GM19372 (cell line): ENCODE results near the gene OSR1.
"Not testable (repeated sequence)": the region's sequence is repeated elsewhere in the genome, so short reads cannot be mapped to it uniquely, and the experiment has no call there.

Experiments used
- ATAC-seq: cut with Tn5 transposase; IDR thresholded peaks from one replicate; pipeline ENCODE4 v1.9.1; 2021; ENCODE audit warnings: mild to moderate bottlenecking, low read depth, moderate library complexity; ENCODE audit not compliant: unreplicated experiment

OSR1 gene

DNA sequence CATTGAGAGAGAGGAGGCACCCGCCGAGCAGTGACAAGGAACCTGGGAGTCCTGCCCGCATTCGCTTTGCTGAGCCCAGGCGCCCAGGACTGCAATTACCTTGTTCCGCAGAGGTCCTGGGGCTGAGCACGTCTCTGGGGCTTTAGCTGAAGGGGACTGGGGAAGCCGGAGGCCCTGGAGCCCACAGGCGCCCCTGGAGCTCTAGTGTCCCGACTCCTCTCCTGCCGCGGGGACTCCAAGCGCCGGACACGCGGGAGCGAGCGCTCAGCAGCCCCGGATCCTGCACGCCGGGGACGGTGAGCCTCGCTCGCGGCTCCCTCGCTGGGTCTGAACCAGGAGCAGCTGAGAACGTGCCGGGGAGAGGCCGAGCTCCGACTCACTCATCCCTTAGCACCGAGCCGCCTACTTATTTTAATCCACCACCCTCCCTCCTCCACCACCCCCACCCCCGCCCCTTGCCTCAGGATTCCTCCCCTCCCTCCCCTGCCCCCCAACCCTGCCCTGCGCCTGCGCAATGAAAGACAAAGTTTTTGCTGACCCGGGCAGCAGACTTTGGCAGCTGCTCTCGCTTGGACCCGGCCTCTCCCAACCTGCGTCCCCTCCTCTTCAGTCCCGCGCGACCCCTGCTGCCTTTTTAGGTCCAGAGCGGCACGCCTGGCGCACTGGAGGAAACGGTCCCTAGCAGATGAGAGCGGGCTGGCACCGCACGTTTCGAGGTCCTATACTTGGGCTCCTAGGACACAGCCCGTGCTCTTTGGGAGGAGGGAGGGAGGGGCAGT, at the start of gene OSR1:
TSS of gene OSR1 (minus strand) at position 382 of the 779 bp plus-strand sequence. CDS start 4,818 bp downstream, outside the sequence.
- ATAC-seq, result no peak

DNA sequence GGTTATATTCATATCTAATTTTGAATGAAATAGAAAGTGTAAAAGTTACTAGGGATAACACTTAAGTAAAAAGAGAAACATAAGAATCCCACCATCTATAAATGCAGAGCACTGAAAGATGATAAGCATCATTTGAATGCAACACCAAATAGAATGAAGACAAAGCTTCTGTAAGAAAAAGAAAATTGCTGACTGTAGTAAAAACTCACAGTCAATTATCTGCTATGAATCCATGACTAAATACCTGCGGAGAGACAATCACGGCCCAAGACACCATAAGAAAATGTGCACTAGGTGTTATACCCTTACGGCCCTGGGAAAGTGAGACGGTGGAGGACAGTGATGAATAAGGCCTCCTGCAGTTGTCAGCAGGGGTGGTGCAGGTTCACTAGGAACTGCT, 45.4 kb upstream of the OSR1 start:
- no peak for ATAC-seq

DNA sequence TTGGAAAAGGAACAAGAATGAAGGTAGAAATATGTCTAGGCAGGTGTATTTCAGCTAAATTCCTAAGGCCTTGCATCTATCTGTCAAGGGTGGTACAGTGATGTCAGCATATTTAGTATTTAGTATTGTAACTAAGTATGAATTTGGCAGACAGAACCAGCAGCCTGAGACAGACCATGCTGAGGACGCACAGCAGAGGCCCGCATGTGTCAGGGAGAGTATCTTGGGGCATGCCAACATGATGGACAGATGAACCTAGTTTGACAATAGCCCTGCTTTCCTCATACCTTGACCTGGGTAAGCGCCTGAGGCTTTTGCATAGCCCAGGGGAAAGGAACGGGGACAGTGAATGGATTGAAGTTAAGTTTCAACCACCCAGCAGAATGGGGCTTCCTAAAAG, 33.8 kb upstream of the OSR1 start:
- no peak for ATAC-seq

DNA sequence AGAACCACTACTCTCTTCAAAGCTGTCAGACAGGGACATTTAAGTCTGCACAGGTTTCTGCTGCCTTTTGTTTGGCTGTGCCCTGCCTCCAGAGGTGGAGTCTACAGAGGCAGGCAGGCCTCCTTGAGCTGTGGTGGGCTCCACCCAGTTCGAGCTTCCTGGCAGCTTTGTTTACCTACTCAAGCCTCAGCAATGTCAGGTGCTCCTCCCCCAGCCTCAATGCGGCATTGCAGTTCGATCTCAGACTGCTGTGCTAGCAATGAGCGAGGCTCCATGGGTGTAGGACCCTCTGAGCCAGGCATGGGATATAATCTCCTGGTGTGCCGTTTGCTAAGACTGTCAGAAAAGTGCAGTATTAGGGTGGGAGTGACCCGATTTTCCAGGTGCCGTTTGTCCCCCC, 31.0 kb upstream of the OSR1 start:
- ATAC-seq, result not testable (repeated sequence)

DNA sequence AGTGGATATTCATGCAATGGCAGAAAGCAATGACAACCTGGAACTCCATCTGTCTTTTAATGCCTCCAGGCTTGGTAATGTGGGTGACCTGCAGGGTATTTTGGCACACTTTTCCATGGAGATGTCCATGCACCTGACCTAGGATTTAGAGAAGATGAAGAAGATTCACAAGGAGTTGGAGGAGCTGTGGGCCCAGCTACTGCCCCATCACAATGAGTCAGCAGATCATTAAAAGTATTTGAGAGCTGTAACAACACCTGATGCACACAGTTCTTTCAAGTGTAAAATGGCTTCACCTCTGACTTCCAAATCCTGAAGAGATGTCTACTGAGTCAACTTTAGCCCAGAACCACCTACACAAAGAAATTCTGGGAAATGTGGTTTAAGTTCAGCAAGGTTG, 22.1 kb upstream of the OSR1 start:
- no peak for ATAC-seq

DNA sequence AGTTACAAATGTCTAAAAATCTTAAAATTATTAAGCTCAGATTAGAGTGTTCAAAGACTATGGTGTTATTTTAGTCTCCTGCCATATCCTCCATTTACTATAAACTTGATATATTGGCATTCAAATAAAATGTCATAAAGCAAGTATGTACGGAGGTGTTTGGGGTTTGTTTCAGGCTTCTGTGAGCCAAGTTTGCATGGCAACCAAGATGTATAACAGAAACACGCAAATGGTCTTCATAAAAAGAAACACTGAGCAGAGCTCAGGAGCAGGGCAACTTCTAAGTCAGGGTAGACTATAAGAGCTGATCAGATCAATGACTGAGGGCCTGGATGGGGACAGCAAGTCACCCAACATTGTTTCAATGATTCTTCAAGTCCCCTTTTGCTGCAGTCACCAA, 20.5 kb upstream of the OSR1 start:
- no peak for ATAC-seq

DNA sequence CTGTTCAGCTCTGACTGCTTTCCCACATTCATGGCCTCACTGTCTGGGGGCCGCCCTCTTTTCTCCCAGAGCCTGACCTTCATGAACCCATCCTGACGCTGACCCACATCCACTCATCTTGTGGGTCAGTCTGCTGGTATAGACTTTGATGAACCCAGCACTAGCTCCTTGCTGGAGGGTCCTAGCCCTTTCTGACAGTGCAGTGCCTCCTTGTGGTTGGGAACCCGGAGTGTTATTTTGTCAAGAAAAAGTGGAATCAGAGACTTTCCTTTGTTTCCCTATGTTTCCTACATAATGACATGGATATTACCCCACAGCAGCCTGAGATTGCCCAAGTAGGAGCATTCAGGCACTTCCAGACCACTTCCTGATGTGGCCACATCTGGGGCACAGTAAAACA, 19.3 kb upstream of the OSR1 start:
- no peak for ATAC-seq

DNA sequence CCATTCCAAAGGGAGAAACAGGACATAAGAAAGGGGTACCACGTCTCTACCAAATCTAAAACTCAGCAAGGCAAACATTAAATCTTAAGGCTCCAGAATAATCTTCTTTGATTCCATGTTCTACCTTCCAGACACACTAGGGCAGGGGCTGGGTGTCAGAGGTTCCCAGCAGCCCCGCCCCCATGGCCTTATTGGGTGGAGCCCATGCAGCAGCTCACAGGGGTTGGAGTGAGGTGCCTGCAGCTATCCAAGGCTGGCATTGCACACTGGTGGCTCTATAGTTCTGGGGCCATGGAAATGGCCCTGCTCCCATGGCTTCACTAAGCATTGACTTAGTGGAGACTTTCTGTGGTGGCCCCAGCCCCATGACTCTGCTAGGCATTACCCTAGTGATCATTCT, 14.9 kb upstream of the OSR1 start:
- ATAC-seq, result no peak

DNA sequence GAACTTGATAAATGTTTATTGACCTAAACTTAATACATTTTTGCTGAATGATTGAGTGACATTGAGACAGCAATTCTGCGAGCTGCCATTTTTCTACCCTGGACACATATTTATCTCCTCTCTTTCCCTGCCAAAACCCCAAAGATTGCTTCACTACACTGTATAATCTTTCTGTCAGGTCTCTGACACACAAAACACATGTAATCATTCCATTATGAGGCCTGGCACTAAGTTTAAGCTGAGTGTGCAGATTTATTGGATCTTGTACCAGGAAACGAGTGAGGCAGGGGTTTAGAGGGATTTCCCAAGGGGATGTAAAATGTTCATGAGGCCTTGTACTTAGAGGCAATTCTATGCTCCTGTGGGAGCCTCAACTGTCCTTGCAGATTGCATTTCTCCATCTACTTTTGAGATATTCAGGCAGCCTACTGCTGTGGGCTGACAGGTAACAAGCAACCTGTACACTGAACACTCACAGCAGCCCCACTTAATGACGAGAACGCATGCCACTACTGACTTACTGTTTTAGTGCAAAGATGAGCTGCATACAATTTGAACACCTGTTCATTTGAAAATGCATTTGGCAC, 13.7 kb upstream of the OSR1 start:
- ATAC-seq, result no peak

DNA sequence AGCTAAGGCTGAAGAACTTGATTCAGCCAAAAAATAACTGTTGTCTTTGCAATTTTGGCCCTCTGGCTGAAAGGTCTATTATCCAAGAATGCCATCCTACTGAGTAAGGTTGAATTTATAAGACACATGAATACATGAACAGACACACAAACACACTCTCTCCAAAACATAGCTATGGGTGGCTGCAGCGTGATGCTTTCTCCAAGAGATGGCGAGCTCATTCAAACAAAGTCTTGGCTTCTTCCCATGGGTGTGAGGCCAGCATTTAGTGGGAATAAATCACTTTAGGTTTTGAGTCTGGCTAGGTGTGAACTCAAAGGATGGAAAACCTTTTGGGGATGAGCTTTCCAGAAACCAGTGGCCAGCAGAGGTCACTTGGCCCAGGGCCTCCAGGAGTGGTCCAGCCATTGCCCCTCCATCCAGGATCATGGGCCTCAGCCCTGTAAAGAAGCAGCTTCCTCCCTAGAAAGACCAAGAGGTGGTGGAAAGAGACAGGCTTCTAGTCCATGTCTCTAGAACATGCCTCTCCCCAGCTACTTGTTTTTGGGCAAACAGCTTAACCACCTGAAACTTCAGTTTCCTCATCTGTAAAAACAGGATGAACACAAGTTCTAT, 11.0 kb upstream of the OSR1 start:
- ATAC-seq, result no peak

DNA sequence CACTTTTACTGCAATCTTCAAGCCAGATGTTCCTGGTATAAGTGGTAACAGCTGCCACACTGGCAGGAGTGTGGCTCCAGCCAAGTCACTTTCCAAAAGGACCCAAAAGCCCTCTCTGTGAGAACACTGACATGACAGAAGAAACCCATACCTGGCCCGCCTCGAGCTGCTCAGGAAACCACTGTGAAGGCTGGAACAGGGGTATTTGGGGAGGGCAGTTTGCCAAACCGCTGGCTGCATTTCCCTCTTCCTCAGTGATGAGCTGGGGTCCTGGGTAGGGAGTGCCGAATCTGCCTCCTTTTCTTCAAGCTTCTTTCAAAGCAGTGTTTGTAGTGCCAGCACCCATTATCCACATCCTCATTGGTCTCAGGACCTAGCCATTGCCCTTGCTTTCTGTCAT, 10.3 kb upstream of the OSR1 start:
- no peak for ATAC-seq

DNA sequence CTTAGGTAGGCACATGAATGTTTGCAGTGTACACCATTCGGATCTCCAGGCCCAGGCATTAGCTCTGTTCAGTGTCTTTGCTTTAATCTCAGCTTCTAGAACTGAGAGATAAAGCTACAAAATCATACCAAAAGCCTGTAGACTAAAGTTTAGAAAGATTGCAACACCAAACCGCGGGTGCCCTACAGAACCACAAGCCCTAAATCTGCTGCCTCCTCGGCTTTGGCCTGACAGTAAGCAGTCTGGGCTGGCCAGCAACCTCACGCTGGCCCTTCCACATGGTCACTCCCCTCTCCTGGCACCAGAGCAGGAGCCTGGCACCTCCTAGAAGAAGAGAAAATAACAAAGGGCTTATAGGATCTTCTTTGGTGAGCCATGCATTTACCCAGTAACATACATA, 8.9 kb upstream of the OSR1 start:
- no peak for ATAC-seq

DNA sequence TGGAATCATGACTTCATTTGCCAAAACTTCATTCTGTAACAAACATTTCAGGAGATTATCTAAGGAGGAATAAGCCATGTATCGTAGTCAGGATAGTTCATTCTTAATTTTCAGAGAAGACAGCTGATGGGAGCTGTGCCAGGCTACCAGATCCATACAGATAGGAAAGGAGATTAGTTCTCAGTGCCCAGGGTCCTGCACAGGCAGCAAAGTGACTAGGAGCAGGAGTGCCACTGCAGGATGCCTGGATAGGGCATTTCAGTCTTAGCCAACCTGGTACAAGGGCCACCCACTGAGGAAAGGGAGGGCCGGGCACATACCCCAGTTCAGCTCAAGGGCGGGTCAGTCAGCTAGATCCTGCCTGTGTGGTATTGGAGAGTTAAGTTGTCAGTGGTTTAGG, 6.7 kb upstream of the OSR1 start:
- ATAC-seq, result no peak

DNA sequence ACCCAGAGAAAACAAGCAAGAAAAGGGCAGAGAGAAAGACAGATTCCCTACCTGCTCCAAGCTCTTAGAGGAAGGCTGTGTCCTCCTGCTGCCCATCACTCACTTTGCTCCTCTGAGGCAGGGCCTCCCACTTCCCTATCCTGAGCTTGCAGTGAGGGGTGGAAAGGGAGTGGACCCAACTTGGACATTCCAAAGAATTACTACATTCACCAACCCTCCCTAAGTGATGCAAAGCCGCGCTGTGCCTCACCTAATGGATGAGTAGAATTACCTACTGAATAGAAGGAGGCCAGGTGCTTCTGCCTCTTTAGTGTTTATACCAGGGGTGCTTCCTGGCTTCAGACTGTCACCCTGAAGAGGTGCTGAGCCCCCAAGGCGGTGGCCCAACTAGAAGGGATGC, 5.6 kb upstream of the OSR1 start:
- ATAC-seq, result no peak

DNA sequence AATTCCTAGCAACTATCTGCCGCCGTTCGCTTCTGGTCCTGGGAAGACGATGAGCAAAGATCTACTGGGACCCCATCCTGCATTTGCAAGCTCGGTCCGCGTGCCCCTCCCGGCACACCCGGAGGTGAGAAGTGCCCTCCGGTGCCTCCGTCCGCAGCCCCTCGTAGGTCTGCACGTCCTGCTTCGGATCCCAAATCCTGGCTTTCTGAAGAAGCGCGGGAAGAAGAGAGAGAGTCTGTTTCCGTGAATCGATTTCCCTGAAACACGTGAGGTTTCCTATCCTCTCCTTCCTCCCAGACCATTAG, 5.0 kb upstream of the OSR1 start:
- ATAC-seq, result no peak

DNA sequence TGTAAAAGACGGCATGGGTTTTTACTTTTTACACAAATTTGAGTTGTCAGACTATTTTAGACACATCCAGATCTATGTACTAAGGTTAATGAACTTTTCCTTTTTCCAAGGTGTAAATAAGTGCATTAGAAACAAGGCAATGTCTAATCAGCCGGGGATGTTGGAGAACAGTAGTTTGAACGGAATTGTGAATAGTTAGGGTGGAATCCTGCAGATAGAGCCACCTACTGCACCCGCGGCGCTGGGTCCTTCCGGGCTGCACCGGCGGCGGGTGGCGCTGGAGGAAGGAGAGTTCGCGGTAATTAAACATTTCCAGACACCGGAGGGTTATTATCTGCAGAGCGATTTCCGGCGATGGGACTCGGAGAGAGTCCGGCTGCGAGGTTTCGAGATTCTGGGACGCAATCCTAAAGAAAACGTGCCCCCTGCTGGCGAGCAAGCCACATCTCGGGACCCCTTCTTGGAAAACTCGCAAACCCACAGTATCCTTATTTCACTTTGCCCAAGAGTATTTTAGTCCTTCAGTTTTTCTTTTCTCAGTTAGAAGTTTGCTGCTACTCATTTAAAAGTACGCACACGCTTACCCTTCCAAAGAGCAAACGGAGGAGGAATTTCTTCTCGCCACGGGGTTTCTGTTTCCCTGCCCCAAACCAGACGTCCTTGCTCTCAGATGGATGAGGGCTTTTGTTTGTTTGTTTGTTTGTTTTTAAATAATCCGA, 4.5 kb upstream of the OSR1 start:
- peak; percentile 24 for ATAC-seq

DNA sequence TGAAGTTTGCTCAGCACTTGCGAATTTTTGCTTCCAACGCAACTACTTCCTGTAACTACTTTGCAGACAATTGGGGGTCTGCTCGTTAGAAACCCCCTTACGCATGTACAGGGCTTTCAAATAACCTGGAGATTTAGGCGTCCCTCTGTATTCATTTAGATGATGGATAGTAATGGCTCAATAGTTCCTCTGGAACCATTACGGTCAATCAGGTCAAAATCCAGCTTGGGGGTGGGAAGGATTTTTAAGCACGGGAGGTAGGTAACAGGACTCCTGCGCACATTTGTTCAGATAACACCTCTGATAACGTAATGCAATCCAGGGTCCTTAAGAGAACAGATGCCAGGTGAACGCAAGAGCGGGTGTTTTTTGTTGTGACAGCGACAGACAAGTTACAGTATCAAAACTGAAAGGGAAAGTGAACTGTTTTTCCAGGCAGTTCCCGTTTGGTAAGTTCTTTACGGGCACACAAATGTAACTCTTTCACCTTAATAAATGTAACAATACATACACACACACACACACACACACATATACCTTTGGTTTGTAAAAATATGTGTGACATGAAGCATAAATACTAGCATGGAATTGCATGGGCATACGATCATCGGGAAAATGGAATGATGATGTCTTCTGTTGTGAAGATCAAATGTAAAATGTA, 3.8 kb upstream of the OSR1 start:
- ATAC-seq, result no peak

DNA sequence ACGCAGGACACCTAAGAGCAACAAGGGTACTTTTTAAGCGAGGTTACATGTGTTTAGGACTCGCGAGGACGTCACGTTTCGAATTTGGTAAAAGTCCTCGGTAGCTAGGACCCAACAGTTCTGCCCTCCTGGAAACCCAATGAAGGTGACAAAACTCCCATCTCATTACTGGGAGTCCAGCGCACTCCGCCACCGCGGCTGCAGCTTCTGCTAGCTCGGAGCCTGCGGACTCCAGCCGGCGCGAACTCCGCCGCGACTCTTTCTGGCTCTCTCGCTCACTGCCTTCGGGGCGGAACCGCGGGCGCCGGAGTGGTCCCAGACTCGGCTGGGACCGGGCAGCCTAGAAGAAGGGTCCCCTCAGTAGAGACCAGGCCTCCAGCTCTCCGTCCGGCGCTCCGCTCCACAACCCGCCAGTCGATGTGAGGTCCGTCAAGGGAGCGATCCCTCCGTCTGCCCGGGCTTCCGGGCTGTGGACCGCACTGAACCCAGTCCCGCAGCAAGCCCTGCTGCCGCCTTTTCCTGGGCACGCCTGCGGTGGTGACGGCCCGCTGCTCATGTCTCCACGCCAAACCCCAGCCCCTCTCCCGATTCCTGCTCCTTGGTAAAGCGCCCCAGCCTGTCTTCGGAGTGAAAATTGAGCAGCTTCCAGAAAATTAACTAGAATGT, 3.0 kb upstream of the OSR1 start:
- ATAC-seq, result no peak

DNA sequence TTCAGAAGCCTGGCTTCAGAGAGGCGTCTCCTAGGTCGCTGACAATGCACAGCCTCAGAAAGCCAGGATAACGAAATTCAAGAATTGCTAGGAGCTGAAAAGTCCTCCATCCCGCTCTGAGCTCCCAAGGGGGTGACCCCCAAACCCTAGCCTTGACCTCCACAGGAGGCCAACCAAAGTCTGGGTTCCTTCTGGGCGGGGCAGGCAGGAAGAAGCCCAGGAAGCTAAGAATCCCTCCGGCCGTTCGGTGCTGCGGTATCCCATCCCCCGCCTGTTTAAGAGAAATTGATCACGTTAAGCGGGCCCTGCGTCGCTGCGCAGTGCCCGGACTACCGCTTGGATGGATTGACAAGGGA, 2.5 kb upstream of the OSR1 start:
- no peak for ATAC-seq

DNA sequence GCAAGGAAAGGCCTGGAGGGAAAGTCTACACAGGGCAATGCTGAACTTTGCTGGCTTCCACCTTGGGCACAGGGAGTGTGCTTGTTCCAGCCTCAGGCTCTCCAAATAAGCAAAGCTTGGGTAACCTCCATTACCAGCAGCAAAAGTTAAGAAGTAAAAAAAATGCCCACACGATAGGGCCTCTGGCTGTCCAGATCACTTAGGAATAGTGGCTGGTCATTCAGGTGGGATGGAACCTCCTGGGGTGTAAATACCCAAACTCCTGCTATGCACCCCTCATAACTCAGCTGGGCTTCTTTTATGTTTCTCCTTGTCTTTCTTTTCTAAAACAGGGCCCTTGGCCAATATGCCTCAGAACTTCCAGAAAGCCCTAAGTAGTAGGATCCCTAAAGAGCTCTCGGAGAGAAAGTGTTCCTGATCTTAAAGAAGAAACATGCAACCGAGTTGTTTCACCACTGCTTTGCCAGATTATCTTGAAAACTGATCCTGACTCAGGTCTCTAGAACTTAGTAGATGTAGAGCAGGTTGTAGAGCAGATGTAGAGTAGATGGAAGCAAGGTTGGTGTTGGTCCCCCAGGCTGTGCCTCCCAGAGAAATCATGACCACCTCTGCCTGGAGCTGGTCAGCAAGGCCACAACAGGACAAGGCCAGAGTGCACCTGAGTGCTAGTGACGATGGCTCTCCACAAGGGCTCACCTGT, 2.0 kb upstream of the OSR1 start:
- no peak for ATAC-seq
